Measurements from ENCODE around the gene CNGA4. TPM values are rescaled to one million over a fixed set of nuclear protein-coding genes. Genes with fewer than 3 reads are reported as not detected.

CNGA4 gene
- total and polyA plus RNA-seq, 2 of the 13 experiments (the other 11 are each of a cell fraction or from before 2014, with no cell fraction given) = 0.03 TPM; not detected in 1

DNA sequence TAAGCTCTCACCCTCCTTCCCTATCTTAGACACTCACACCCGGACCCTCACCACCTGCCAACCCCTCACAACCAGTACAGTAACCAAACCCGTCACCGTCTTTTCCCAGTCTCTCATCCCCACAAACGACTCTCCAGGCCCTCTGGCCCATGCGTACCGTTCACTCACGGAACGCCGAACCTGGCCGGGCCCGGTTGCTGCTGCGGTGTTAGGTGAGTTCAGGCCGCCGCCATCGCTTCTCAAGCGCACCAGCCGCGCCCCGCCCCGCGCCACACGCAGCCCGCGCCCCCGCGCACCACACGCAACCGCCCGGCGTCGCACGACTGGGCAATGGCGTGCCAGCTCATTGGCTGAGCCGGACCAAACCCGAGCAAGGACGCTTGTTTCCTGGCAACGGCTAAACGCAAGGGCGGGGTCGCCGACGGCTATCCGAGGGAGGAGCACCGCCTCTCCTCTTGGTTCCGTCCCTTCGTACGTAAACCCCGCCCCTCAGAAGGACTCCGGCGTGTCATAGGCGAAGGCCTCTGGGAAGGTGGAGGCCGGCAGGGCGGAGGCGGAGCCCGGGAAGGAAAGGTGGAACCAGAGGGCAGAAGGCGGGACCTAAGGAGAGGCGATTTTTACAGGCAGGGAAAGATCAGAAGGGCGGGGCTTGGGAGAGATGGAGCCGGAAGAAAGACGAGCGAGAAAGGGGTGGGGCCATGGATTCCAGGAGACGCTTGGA lies 4.3 kb upstream of the CNGA4 start, which contains the start of gene FHIP1B (continued):
- TF ChIP-seq KMT2A (CRISPR knock-in tag; IDR thresholded peaks at IDR 0.05) (peak; percentile 68; the same call in 1 of the 2 replicates), CBX1 (IDR thresholded peaks at IDR 0.05; ENCODE audit: low read depth) (no peak), SP2 (CRISPR knock-in tag; IDR thresholded peaks at IDR 0.05) (peak; percentile 68), CEBPG (CRISPR knock-in tag; IDR thresholded peaks at IDR 0.05) (peak; percentile 53; the same call in 1 of the 2 replicates), HNRNPH1 (optimal IDR thresholded peaks at IDR 0.05; ENCODE audit: low read depth, low read length) (no peak), ZNF558 (CRISPR knock-in tag; IDR thresholded peaks at IDR 0.05; ENCODE audit: borderline replicate concordance) (no peak), BORCS8-MEF2B (CRISPR knock-in tag; IDR thresholded peaks at IDR 0.05) (no peak), ZNF670 (CRISPR knock-in tag; IDR thresholded peaks at IDR 0.05; ENCODE audit: borderline replicate concordance) (no peak), MATR3 (CRISPR knock-in tag; IDR thresholded peaks at IDR 0.05) (no peak), ATF7-NPFF (CRISPR knock-in tag; IDR thresholded peaks at IDR 0.05; ENCODE audit: low read depth) (peak; percentile 72), ZNF101 (CRISPR knock-in tag; IDR thresholded peaks at IDR 0.05; ENCODE audit: borderline replicate concordance, low read depth) (no peak), ZNF329 (CRISPR knock-in tag; IDR thresholded peaks at IDR 0.05; ENCODE audit: low read depth) (no peak), HOXA9 (CRISPR knock-in tag; IDR thresholded peaks at IDR 0.05; ENCODE audit: borderline replicate concordance) (no peak), ZNF772 (CRISPR knock-in tag; IDR thresholded peaks at IDR 0.05) (no peak), ELF4 (CRISPR knock-in tag; IDR thresholded peaks at IDR 0.05; ENCODE audit: borderline replicate concordance) (no peak), ZNF263 (CRISPR knock-in tag; IDR thresholded peaks at IDR 0.05) (peak; percentile 47; the same call in 1 of the 2 replicates), MXI1 (IDR thresholded peaks at IDR 0.05; ENCODE audit: borderline replicate concordance, low read depth, low read length) (peak; percentile 93; the same call in 1 of the 3 replicates), CC2D1A (CRISPR knock-in tag; IDR thresholded peaks at IDR 0.05) (0 out of 2 replicates have a peak, but pooled peaks have one; percentile 30), ZNF709 (CRISPR knock-in tag; IDR thresholded peaks at IDR 0.05) (peak; percentile 71; the same call in 1 of the 2 replicates)
- TF ChIP-seq, protein P1, sequence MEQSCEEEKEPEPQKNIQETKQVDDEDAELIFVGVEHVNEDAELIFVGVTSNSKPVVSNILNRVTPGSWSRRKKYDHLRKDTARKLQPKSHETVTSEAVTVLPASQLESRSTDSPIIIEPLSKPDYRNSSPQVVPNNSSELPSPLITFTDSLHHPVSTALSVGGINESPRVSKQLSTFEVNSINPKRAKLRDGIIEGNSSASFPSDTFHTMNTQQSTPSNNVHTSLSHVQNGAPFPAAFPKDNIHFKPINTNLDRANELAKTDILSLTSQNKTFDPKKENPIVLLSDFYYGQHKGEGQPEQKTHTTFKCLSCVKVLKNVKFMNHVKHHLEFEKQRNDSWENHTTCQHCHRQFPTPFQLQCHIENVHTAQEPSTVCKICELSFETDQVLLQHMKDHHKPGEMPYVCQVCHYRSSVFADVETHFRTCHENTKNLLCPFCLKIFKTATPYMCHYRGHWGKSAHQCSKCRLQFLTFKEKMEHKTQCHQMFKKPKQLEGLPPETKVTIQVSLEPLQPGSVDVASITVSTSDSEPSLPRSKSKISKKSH (CRISPR knock-in tag; IDR thresholded peaks at IDR 0.05; ENCODE audit: borderline replicate concordance) = 0 out of 2 replicates have a peak, but pooled peaks have one; percentile 33
- TF ChIP-seq, protein P2, sequence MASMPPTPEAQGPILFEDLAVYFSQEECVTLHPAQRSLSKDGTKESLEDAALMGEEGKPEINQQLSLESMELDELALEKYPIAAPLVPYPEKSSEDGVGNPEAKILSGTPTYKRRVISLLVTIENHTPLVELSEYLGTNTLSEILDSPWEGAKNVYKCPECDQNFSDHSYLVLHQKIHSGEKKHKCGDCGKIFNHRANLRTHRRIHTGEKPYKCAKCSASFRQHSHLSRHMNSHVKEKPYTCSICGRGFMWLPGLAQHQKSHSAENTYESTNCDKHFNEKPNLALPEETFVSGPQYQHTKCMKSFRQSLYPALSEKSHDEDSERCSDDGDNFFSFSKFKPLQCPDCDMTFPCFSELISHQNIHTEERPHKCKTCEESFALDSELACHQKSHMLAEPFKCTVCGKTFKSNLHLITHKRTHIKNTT (CRISPR knock-in tag; IDR thresholded peaks at IDR 0.05) = no peak
- TF ChIP-seq, protein P3, sequence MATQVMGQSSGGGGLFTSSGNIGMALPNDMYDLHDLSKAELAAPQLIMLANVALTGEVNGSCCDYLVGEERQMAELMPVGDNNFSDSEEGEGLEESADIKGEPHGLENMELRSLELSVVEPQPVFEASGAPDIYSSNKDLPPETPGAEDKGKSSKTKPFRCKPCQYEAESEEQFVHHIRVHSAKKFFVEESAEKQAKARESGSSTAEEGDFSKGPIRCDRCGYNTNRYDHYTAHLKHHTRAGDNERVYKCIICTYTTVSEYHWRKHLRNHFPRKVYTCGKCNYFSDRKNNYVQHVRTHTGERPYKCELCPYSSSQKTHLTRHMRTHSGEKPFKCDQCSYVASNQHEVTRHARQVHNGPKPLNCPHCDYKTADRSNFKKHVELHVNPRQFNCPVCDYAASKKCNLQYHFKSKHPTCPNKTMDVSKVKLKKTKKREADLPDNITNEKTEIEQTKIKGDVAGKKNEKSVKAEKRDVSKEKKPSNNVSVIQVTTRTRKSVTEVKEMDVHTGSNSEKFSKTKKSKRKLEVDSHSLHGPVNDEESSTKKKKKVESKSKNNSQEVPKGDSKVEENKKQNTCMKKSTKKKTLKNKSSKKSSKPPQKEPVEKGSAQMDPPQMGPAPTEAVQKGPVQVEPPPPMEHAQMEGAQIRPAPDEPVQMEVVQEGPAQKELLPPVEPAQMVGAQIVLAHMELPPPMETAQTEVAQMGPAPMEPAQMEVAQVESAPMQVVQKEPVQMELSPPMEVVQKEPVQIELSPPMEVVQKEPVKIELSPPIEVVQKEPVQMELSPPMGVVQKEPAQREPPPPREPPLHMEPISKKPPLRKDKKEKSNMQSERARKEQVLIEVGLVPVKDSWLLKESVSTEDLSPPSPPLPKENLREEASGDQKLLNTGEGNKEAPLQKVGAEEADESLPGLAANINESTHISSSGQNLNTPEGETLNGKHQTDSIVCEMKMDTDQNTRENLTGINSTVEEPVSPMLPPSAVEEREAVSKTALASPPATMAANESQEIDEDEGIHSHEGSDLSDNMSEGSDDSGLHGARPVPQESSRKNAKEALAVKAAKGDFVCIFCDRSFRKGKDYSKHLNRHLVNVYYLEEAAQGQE (IDR thresholded peaks at IDR 0.05; ENCODE audit: borderline replicate concordance in 1 of 2, low read depth in 1 of 2, low read length in 2 of 2) = no peak
